ENCODE results near the gene FKBP5.

- TF ChIP-seq CTCF (IDR thresholded peaks at IDR 0.05) (no peak), REST (IDR thresholded peaks at IDR 0.05) (no peak), CEBPB (IDR thresholded peaks at IDR 0.05) (no peak), POLR2A (IDR thresholded peaks at IDR 0.05; ENCODE audit: low read length) (0 out of 2 replicates have a peak, but pooled peaks have one; percentile 17), NFE2L2 (conservative IDR thresholded peaks at IDR 0.05; ENCODE audit: low read length) (no peak), NPAS2 (CRISPR knock-in tag; IDR thresholded peaks at IDR 0.05; ENCODE audit: borderline replicate concordance) (no peak)
These were observed 42.7 kb upstream of the FKBP5 start for GRCh38 chr6:35731414-35731735.
